Placental pericyte (primary cell): ENCODE measurements around the gene MET. TPM values are rescaled to one million over a fixed set of nuclear protein-coding genes. Genes with fewer than 3 reads are reported as not detected.

Experiments used
- total RNA-seq: library from RNA; depleted of rRNA; stranded (reverse); fragments of >200 nt; gene quantifications from 2 replicates; pipeline ENCODE4 v1.2.3, GENCODE V29; 2012

MET gene
- 11.6 and 51.0 TPM in 2 replicates for total RNA-seq

GRCh38 chr7:116671681-116672595 lies at the start of gene MET:
TSS of gene MET (plus strand) at chr7:116672196. CDS start at chr7:116699085, 26,889 bp downstream.

Other genes starting within 250 kb of the MET start
- gene CAV2, start 172.5 kb upstream of the MET start, total RNA-seq: 37.9 and 183 TPM in 2 replicates
- 37.0 and 557 TPM in 2 replicates for gene CAV1, start 147.2 kb upstream of the MET start, total RNA-seq
- 83.2 and 139 TPM in 2 replicates for gene CAPZA2, start 190.4 kb downstream of the MET start, total RNA-seq